Measurements from ENCODE around the gene PGAM2.

- TF ChIP-seq POLR2A (IDR thresholded peaks at IDR 0.05), result no peak
- TF ChIP-seq POLR2AphosphoS5 (IDR thresholded peaks at IDR 0.05), result no peak
- no peak for TF ChIP-seq CTCF (IDR thresholded peaks at IDR 0.05)
- TF ChIP-seq EP300 (IDR thresholded peaks at IDR 0.05), result no peak
Measured at GRCh38 chr7:44058759-44059218, 6.6 kb downstream of the PGAM2 start.

Measured in gastroesophageal sphincter (tissue), 3 donors.